ENCODE results near the gene USP48. TPM values are rescaled to one million over a fixed set of nuclear protein-coding genes. Genes with fewer than 3 reads are reported as not detected.

USP48 gene
- total and polyA plus RNA-seq, 12 donors: 13.8 to 45.0 (median 36.1) TPM

- TF ChIP-seq, protein P1, sequence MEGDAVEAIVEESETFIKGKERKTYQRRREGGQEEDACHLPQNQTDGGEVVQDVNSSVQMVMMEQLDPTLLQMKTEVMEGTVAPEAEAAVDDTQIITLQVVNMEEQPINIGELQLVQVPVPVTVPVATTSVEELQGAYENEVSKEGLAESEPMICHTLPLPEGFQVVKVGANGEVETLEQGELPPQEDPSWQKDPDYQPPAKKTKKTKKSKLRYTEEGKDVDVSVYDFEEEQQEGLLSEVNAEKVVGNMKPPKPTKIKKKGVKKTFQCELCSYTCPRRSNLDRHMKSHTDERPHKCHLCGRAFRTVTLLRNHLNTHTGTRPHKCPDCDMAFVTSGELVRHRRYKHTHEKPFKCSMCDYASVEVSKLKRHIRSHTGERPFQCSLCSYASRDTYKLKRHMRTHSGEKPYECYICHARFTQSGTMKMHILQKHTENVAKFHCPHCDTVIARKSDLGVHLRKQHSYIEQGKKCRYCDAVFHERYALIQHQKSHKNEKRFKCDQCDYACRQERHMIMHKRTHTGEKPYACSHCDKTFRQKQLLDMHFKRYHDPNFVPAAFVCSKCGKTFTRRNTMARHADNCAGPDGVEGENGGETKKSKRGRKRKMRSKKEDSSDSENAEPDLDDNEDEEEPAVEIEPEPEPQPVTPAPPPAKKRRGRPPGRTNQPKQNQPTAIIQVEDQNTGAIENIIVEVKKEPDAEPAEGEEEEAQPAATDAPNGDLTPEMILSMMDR (IDR thresholded peaks at IDR 0.05): no peak
- ATAC-seq: no peak
- Histone ChIP-seq H3K27me3 (no peaks in the 10 kb centered on the region), H3K4me1 (no peaks in the 10 kb centered on the region), H3K36me3 (no peaks in the 10 kb centered on the region), H3K27ac (no peak overlapping the region), H3K9me3 (no peaks in the 10 kb centered on the region), H3K4me3 (no peak overlapping the region)
- WGBS, 2 donors: 92 to 98% methylated on average over 4 of the region's 4 CpGs
- DNase-seq: no peak
- intact Hi-C loops (cut with DNase I): no loop called here
Measured at GRCh38 chr1:21801100-21801499, 18.2 kb upstream of the USP48 start.

GRCh38 chr1:21799730-21800129, 16.8 kb upstream of the USP48 start:
- no peak overlapping the region for H3K27ac ChIP-seq
- 84 to 86% methylated on average over 5 of the region's 5 CpGs for WGBS, 2 donors

DNA sequence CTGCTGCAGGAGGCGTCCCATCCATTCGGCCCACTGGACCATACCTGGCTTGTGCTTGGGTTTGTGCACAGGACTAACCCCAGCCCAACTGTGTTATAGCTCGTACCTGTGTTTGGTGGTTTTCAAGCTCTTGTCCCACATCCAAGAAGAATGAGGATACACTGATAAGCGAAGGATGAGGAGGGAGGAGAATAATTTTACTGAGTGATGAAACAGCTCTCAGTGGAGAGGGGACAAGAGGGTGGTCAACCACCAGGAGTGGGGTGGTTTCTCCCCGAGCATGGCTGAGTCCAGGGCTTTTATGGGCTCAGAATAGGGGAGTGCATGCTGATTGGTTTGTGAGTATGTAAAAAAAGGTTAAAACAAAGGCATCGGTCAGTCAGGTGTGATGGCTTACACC, 12.1 kb upstream of the USP48 start:
- TF ChIP-seq, protein P1 (IDR thresholded peaks at IDR 0.05): no peak
- H3K4me3 ChIP-seq: no peak overlapping the region
- 90 to 94% methylated on average over 6 of the region's 6 CpGs for WGBS, 2 donors
- peaks cover 0 to 11% (median 0%) of the 10 kb centered on the region in 9 donors for H3K4me1 ChIP-seq
- H3K27ac ChIP-seq: no peak overlapping the region
- H3K36me3 ChIP-seq: no peaks in the 10 kb centered on the region
- no peak for ATAC-seq
- H3K9me3 ChIP-seq: peaks cover 0 to 14% (median 0%) of the 10 kb centered on the region in 11 donors
- no peaks in the 10 kb centered on the region for H3K27me3 ChIP-seq
- DNase-seq: no peak
- intact Hi-C loops (cut with DNase I): no loop called here

More at GRCh38 chr1:21799730-21800129, 16.8 kb upstream of the USP48 start:
- H3K4me1 ChIP-seq: no peaks in the 10 kb centered on the region
- TF ChIP-seq, protein P1 (IDR thresholded peaks at IDR 0.05): no peak
- peaks cover 0 to 11% (median 0%) of the 10 kb centered on the region in 11 donors for H3K9me3 ChIP-seq
- no peaks in the 10 kb centered on the region for H3K27me3 ChIP-seq
- DNase-seq (no peak), ATAC-seq (no peak)
- intact Hi-C loops (cut with DNase I): no loop called here
- H3K36me3 ChIP-seq: no peaks in the 10 kb centered on the region
- H3K4me3 ChIP-seq: no peak overlapping the region

- no peak for DNase-seq
- H3K4me3 ChIP-seq: no peak overlapping the region
- H3K36me3 ChIP-seq: no peaks in the 10 kb centered on the region
- TF ChIP-seq, protein P1 (IDR thresholded peaks at IDR 0.05): no peak
- peaks cover 0 to 14% (median 0%) of the 10 kb centered on the region in 11 donors for H3K9me3 ChIP-seq
- intact Hi-C loops (cut with DNase I): no loop called here
- no peak overlapping the region for H3K27ac ChIP-seq
- ATAC-seq: no peak
- H3K27me3 ChIP-seq: no peaks in the 10 kb centered on the region
- H3K4me1 ChIP-seq: peaks cover 0 to 11% (median 0%) of the 10 kb centered on the region in 9 donors
- 83 to 84% methylated on average over 2 of the region's 2 CpGs for WGBS, 2 donors
Measured at GRCh38 chr1:21794656-21795055, 11.7 kb upstream of the USP48 start.

Data from heart right ventricle (tissue), 16 donors.